ENCODE data around the gene ANKRD13B.

ANKRD13B gene

DNA sequence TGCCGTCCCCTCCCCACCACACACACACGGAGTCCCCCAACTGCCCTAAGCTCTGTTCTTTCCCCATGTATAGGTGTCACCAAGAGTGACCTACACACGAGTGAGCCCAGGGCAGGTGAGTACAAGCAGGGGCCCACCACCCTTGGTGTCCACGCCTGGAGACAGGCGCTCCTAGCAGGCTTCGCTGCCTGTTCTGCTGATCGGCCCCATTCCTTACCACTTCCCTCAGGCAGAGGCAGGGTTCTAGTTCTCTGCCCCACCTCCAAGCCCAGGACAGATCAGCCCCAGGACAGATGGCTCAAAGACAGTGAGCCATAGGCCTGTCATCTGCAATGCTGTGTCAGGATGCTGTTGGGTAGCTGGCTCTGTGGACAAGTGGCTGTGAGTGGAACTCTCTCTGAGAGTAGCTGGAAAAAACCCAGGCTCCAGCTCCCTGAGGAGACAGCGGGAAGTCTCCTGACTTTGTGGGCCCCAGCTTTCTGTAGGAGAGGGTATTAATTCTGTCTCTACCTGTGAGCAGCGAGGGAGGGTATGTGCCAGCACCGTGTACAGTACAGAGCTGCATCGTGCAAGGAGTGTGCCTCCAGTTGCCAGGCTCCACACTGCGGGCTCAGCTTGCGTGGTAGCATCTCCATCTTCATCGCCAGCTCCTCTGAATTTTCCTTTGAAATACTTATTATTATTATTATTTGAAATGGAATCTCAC is 23.5 kb upstream of the ANKRD13B start:
- DNase-seq = no peak

DNA sequence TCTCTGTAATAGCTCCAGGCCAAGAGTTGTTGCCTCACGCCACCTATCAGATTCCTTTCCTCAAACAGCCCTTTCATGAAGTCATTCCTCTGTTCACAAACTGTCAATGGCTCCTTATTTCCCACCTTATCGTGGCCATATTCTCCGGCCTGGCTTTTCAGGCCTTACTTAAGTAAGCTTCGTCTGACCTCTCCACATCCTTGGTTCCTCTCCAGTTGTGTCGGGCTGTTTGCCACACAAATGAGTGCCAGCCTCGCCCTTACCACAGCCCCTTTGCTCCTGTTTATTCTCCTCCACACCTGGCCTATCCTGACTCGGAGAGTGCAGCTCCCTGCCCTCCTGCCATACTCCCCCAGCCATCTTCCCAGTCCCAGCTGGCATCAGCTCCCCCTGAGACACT is 22.4 kb upstream of the ANKRD13B start:
- no peak for DNase-seq

DNA sequence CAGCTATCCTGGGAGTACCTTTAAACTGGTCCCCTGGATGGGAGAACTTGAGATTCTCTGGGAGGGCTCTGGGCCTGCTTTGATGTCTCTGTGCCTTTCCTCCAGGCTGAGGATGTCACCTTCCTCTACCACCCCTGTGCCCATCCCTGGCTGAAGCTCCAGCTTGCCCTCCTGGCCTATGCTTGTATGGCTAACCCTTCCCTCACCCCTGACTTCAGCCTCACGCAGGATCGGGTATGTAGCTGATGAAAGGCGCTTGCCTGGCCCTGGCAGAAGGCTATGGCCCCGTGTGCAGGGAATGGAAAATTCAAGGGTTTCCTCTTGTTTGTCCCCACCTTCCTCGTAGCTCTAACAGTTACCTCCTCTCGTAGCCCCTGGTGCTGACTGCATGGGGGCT is 21.4 kb upstream of the ANKRD13B start:
- no peak for DNase-seq

DNA sequence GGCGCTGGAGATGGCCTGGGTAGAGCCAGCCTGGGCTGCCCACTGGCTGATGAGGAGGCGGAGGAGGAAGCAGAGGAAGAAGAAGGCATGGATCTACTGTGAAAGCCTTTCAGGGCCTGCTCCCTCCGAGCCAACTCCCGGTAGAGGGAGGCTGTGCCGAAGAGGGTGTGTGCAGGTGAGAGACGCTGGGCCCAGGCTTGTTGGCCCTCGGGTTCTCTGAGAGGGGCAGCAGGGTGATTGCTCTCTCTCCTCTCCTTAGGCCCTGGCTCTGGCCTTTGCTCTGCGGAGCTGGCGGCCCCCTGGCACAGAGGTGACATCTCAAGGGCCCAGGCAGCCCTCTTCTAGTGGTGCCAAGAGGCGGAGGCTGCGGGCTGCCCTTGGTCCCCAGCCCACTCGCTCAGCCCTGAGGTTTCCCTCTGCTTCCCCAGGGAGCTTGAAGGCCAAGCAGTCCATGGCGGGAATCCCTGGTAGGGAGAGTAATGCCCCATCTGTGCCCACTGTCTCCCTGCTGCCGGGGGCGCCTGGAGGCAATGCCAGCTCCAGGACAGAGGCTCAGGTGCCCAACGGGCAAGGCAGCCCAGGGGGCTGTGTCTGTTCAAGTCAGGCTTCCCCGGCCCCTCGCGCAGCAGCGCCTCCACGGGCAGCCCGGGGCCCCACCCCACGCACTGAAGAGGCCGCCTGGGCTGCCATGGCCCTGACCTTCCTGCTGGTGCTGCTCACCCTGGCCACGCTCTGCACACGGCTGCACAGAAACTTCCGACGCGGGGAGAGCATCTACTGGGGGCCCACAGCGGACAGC is 20.9 kb upstream of the ANKRD13B start:
- DNase-seq = no peak

DNA sequence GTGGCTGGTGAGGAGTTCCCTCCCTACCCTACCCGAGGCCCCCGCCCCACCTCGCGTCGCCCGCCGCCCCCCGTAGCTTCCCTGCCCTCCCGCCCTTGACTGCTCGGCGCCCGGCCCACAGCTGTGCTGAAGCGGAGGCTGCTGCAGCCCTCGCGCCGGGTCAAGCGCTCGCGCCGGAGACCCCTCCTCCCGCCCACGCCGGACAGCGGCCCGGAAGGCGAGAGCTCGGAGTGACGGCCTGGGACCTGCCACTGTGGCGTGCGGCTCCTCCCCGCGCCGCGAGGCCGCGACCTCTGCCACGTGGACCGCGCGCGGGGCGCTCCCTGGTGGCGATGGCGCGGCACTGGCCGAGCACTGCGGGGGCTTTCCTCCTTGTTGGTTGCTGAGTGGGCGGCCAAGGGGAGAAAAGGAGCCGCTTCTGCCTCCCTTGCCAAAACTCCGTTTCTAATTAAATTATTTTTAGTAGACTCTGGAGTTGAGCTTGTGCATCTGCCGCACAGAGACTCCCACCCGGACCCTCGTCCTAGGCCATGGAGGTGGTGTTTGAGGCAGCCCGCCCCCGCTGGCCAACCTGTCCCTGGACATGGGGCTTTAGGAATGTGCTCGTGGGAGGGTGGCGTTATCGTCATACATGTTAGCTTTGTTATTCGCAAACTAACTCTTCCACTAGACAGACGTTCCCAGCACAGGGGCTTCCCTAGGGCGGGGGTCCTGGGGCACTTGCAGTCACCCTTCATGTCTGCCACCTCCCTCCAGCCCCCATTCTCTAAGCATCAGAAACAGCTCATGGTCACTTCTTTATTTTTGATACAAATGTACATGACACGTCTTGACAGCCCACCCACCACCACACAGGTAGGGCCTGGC is 20.0 kb upstream of the ANKRD13B start:
- no peak for DNase-seq

DNA sequence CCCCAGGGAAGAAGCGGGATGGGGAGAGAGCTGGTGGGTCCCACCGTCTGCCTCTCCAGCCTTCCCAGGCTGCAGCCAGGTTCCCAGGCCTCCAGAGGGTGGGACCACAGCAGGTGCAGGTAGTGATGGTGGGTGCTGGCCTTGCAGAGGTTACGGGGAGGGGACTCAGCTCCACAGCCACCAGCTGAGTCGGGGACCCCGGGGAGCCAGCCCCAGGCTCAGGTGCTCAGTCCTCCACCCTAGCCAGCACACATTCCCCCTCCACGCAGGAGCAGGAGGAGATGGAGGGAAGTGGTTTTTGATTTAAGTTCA is 19.4 kb upstream of the ANKRD13B start:
- no peak for DNase-seq

DNA sequence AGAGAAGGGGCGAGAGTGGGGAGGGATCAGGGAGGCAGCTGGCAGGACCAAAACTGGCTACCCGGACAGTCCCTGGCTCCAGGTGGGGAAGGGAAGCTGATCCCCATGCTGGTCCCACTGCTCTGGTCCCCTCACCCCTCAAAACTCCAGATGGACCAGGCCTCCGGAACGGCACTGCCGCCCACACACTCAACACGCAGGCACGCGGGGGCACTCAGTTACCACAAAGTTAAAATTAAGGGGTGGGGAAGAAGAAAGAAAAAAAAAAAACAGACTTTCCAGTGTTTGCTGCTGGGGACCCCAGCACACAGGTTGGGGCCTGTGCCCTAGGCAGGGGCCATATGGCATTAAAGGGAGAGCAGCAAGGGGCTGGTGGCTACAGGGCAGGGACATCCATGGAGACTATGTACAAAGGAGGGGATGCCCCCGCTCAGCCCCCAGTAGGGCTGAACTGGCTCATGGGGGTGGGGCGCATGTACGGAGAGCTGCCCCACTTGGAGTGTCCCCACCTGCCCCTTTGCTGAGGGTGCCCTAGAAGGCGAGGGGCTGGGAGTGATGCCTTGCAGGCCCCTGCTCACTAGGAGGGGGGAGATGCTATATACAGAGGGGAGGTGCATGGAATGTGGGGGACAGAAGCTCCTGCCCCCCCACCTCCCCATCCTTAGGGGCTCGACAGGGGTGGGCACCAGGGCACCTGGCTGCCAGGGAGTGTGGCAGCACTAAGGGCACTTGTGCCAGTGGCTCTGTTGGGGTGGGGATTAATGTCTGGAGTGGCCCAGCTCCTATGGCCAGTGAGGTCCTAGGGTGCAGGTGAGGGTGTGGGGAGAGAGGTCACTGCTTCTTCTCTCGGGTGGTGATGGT is 18.8 kb upstream of the ANKRD13B start:
- no peak for DNase-seq

DNA sequence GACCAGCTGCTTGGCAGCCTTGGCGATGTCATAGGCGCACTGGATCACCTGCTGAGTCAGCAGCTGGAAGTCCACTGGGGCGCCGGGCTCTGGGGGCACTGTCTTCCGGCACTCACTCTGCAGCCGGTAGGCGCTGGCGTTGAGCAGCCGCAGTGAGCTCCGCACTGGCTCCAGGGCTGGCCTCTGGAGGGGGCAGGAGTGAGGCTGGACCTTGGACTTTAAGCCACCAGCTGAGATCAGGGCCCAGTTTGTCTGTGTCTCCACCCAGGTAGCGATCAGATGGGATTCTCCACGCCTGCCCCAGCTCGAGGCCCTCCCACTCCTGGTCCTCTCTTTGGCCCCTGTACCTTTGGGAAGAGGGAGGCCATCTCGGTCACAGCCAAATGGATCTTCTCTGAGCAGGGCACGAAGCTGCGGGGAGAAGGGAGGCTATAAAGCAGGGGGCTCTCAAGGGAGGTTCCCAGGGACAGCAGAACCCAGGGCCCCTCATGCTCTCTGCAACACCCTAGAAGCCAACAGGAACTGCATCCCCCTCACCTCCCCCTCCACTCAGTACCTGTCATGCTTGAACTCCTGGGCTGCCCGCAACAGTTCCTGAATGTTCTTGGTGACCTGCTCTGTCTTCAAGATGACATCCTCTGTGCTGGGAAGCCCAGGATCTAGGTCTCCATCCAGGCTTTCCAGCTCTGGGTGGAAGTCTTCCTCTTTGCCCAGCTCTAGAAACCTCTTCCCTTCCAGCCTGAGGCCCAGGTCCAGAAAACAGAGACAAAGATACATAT is 18.0 kb upstream of the ANKRD13B start:
- no peak for DNase-seq

DNA sequence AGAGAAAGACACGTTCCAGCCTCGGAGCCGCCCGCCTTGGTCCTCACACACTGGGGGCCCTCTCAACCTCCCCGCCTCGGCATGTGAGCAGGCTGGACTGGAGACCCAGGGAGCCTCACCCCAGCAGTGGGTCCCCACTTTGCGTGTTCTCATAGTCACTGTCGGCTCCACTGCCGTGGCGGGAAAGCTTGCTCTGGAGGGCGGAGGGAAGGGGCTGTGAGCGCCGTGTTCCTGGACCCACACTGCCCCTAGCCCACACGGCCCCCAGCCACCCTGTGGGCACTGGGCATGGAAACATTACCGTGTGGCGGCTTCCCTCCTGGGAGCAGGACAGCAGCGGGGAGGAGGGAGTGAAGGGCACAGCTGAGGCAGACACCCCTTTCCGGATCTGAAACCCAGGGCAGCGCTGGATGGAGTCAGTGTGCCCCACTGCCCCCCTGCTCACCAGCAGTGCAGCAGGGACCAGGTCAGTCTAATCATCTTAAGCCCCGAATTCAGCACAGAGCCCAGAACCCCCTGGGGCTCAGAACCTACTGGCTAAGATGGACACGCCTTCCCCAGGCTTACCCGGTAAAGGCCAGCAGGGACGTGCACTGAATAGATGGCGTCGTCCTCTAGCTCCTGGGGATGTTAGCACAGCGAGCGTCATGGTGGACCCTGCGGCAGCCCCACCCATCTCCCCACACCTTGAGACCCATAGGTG is 17.3 kb upstream of the ANKRD13B start:
- no peak for DNase-seq

DNA sequence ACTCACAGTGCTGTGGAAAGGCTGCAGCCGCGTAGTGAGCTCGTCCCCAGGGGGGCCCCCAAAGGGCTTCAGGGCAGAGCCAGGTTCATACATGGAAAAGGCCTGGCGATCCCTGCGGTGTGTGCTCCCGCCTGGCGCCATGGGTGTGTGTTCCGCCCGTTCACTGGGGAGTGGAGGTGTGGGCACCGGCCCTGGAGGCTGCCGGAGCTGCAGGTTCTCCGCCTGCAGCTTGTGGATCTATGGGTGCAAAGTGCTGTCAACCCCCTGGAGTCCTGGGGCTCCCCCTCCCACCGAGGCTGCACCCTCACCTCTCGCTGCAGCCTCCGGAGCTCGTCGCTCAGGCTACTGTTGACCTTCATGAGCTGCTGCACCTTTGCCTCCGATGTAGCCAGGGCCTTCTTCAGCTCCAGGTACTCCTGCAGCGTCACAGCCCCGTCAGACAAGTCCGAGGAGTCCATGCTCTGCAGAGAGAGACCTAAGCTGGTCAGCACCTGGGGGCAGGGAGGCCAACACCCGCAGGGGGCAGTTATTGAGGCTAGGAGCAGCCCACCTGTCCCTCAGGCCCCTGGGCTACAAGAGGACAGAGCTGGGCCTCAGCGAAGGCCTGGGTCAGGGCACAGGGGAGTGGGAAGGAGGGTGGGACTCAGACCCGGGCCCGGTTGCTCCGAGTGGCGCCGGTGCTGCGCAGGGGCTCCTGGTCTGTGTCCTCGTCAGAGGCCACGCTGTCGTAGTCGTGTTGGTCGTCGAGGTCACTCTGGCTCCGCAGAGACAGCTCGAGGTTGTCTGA is 16.5 kb upstream of the ANKRD13B start:
- no peak for DNase-seq

DNA sequence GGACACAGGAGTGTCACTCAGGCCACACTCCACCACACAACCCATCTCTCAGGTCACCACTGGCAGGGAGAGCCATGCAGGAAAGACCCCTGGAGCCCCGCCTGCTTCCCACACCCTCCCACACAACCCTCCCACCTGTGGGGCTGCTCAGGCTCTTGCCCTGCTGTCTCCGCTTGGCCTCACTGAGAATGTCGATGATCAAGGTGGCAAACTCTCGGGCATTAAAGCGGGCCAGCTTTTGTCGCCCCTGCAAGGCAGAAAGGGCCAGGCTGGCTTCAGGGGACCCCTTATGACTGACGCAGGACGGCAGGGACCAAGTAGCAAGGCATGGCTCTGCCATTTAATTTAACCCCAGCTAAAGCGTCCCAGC is 15.9 kb upstream of the ANKRD13B start:
- no peak for DNase-seq

DNA sequence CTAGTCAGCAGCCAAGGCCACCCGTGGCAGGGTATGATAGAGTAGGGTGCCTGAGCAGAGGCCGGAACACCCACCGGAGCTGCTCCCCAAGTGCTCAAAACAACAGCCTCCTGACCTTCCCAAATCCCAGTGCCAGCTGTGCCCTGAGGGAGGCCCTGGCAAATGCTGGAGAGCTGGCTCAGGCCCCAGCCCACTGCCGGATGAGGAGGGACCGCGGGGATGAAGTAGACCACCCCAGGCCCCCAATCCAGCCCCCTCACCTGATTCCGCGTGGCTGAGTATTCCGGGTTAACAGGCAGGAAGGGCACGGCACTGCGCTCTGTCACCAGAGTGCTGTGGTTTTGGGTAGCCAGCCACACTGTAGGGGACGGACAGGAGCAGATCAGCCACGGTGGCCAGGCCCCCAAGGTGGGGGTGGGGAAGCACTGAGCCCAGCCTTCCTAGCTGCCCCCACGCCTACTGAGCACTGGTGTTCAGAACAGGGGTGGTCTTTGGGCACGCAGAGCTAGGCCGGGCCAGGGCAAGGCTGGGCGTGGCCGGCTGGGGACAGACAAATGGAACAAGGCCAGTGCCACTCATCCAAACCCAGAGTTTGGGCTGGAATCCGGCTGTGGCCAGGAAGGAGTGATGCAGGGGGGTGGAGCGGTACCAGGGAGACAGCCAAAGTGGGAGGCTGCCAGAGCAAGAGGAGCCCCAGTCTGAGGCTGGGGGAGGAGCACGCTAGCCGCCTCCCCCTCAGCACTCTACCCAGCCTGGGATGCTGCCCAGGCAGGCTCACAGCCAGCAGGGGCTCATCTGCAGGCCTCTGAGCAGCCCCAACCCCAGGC is 15.3 kb upstream of the ANKRD13B start:
- no peak for DNase-seq

DNA sequence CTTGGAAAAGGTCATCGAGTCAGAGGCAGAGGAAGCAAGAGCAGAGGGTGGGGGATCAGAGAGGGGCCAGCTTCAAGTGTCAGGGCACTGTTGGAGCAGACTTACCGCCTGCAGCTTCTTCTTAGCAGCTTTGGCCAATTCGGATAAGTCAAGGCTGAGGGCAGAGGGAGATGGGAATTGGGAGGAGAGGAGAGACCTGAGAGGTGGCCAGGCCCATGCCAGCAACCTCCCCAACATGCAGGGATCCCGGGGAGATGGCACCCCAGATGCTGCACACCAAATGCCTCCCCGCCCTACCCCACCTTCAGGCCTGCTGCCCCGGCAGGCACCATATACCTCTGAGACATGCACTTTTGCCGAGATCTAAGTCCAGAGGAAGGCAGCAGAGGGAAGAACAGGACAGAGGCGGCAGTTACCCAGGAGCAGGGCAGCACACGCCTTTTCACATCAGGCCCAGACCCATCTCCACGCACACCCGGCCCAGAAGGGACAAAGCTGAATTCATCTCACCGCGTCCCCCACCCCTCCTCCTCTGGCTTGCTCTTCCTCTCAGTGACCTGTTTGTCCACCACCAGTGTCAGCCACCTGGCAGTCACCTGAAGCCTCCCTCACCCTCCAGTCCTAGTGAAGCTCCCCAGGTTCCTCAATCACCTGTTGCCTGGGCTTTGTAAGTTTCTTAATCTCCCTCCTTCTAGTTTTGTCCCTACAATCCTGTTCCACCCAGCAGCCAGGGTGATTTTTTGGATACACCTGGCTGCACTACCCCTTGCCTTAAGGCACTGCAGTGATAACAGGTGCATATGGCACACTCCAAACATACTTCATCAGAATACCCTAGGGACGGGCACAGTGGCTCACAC is 14.1 kb upstream of the ANKRD13B start:
- no peak for DNase-seq

DNA sequence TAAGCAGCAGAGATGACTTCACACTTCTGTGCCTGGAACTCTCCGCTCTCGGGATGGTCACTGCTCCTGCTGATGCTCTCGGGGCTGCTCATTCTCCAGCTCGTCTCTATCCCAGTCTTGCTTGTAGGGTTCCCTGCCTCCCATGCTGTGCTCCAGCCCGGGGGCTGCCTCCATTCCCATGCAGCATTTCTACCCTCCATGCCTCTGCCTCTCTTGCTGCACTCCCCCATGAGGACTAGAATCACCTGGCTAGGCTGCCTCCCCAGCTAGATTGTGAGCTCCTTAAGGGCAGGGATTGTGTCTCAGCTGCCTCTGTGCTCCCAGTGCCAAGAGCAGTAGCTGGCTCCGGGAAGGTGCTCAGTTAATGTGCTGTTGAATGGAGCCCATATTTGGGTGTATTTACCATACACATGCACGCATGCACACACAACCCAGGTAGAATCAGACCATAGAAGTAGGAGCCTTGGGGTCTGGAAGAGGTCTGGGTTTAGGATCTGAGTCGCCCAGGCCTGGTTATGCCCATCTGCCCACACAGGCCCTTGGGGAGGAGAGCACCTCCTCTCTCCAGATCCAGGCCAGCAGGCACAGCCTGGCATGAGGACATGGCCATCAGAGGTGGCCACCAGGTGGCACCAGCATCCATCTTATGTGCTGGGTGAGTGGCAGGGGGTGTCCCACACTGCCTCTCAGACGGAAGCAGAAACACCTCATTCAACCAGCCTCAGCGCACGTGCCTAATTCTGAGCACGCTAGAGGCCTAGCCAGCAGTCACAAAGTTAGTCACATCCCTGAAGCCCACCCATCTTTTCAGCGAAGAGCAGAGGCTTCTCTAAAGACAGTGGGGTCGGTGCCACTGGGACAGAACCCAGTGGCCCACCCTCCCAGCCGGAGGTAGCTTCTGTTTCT is 12.8 kb upstream of the ANKRD13B start:
- peak; percentile 77 for DNase-seq

DNA sequence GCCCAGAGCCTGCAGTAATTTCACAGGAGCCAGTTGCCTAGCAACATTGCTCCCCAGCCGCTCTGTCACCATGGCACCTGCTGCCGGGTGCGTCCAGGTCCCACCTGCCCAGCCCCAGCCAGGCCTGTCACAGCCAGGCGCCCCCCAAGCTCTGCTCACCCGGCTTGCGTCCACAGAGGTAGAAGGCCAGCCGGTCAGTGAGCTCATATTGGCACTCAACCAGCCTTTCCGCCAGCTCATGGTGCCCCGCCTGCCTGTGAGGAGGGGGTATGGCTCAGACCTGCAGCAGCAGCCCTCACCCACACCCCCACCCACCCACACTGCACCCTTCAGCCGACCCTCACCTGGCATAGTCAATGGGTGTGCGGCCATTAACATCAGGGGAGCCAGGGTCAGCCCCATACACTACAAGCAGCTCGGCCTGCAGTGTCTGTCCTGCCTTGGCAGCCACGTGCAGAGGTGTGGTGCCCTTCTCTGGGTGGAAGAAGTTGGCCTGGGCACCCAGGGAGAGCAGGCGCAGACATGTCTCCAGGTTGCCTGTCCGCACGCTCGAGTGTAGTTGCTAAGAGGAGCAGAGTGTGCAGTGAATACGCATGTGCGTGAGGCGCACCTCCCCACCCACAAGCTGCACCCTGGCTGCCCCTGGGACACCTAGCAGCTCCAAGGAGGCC is 11.2 kb upstream of the ANKRD13B start:
- no peak for DNase-seq

DNA sequence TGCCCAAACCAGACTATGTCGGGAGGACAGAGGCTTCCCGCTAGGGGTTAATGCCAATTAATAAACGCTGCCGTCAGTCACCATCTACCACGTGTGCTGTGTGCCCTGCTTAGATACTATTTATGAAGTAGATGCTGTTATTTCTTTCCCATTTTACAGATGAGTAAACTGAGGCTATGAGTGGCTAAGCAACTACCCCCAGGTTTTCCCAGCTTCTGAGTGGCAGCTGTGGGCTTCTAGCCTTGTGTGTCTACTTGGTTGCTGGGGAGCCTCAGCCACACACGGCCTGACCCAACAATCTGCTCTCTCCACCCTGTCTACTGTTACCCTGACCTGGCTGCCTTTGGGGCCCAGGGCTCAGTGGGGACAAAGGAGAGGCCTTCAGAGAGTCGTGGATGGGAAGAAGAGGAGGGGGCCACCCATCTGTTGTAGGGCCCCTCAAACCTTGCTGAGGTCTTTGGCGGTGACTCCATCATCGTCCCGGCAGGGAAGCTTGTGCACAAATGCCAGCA is 10.6 kb upstream of the ANKRD13B start:
- DNase-seq = peak; percentile 49

DNA sequence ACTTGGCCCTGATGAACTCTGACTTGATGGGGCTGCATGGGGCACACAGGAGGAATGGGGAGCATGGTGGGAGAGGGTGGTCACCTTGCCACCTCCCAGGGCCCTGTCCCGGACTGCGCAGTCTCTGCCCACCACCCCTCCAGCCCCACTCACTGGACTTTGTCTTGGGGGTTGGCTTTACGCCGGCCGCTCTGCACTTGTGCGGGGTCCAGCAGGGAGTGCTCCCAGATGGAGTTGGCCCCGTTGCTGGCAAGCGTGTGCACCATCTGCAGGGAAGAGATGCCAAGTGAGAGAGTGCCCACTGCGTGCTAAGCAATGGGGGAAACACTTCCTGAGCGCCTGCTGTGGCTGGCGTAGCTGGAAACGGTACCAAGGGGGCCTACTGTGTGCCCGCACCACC is 10.2 kb upstream of the ANKRD13B start:
- DNase-seq = no peak

All from DMS 273 treated with DMSO at 0.1 percent for 48 hours (cell line).